Endothelial cell of umbilical vein (primary cell): ENCODE measurements around the gene BUD31. TPM values are rescaled to one million over a fixed set of nuclear protein-coding genes. Genes with fewer than 3 reads are reported as not detected.

Experiments
- polyA plus RNA-seq, 4 experiments: library from polyadenylated mRNA; depleted of rRNA in 3 of 4; stranded (reverse) in 3 of 4; unstranded in 1 of 4; fragments of >200 nt; gene quantifications; 2 replicates each; pipeline versions ENCODE4 v1.2.1 to v1.2.3, GENCODE V29; 2011 to 2012; ENCODE audit warnings: missing spikeins in 1 of 4
- total RNA-seq: library from RNA; stranded (reverse); gene quantifications from 2 replicates; pipeline ENCODE4 v1.2.3, GENCODE V29; 2021

Gene BUD31
- total and polyA plus RNA-seq, 2 donors (not counting 3 experiments of a cell fraction or from before 2014, with no cell fraction given): 67.8 to 122 TPM

Other genes starting within 250 kb of the BUD31 start
- gene KPNA7, start 200.9 kb upstream of the BUD31 start, total RNA-seq: not detected in 2 replicates
- not detected in 2 replicates for gene KPNA7, start 200.9 kb upstream of the BUD31 start, polyA plus RNA-seq
- gene MYH16, start 136.1 kb upstream of the BUD31 start, total RNA-seq: 0.09 and 0.11 TPM in 2 replicates
- gene MYH16, start 136.1 kb upstream of the BUD31 start, polyA plus RNA-seq: 0.01 and 0.03 TPM in 2 replicates
- 243 TPM in 2 replicates for gene ARPC1A, start 83.1 kb upstream of the BUD31 start, total RNA-seq
- 171 and 200 TPM in 2 replicates for gene ARPC1A, start 83.1 kb upstream of the BUD31 start, polyA plus RNA-seq
- gene ARPC1B, start 34.2 kb upstream of the BUD31 start, total RNA-seq: 232 and 294 TPM in 2 replicates
- 732 and 831 TPM in 2 replicates for gene ARPC1B, start 34.2 kb upstream of the BUD31 start, polyA plus RNA-seq
- 148 and 150 TPM in 2 replicates for gene PDAP1, start 372 bp upstream of the BUD31 start, total RNA-seq
- 19.3 and 32.6 TPM in 2 replicates for gene PDAP1, start 372 bp upstream of the BUD31 start, polyA plus RNA-seq
- 6.9 and 9.6 TPM in 2 replicates for gene PTCD1, start 29.8 kb downstream of the BUD31 start, total RNA-seq
- 3.8 and 4.2 TPM in 2 replicates for gene PTCD1, start 29.8 kb downstream of the BUD31 start, polyA plus RNA-seq
- gene CPSF4, start 30.0 kb downstream of the BUD31 start, total RNA-seq: 48.3 and 51.5 TPM in 2 replicates
- 53.0 and 56.1 TPM in 2 replicates for gene CPSF4, start 30.0 kb downstream of the BUD31 start, polyA plus RNA-seq
- 348 and 369 TPM in 2 replicates for gene ATP5MF, start 57.2 kb downstream of the BUD31 start, total RNA-seq
- 2,129 and 2,140 TPM in 2 replicates for gene ATP5MF, start 57.2 kb downstream of the BUD31 start, polyA plus RNA-seq
- gene ZNF789, start 63.9 kb downstream of the BUD31 start, total RNA-seq: 16.6 and 21.6 TPM in 2 replicates
- 10.9 and 11.6 TPM in 2 replicates for gene ZNF789, start 63.9 kb downstream of the BUD31 start, polyA plus RNA-seq
- gene ZNF394, start 91.3 kb downstream of the BUD31 start, total RNA-seq: 19.8 and 22.8 TPM in 2 replicates
- 8.3 and 8.6 TPM in 2 replicates for gene ZNF394, start 91.3 kb downstream of the BUD31 start, polyA plus RNA-seq
- gene ZKSCAN5, start 95.7 kb downstream of the BUD31 start, total RNA-seq: 9.6 and 9.7 TPM in 2 replicates
- gene ZKSCAN5, start 95.7 kb downstream of the BUD31 start, polyA plus RNA-seq: 3.6 and 4.3 TPM in 2 replicates
- 3.0 and 3.6 TPM in 2 replicates for gene FAM200A, start 143.1 kb downstream of the BUD31 start, total RNA-seq
- 1.7 and 2.1 TPM in 2 replicates for gene FAM200A, start 143.1 kb downstream of the BUD31 start, polyA plus RNA-seq
- gene ZNF655, start 149.7 kb downstream of the BUD31 start, total RNA-seq: 15.7 and 16.9 TPM in 2 replicates
- 17.4 and 20.4 TPM in 2 replicates for gene ZNF655, start 149.7 kb downstream of the BUD31 start, polyA plus RNA-seq
- not detected in 2 replicates for gene TMEM225B, start 189.3 kb downstream of the BUD31 start, total RNA-seq
- 0.08 and 0.29 TPM in 2 replicates for gene TMEM225B, start 189.3 kb downstream of the BUD31 start, polyA plus RNA-seq
- 11.4 and 13.8 TPM in 2 replicates for gene ZSCAN25, start 208.0 kb downstream of the BUD31 start, total RNA-seq
- gene ZSCAN25, start 208.0 kb downstream of the BUD31 start, polyA plus RNA-seq: 8.4 and 8.9 TPM in 2 replicates